ENCODE measurements around the gene DIDO1. TPM values are rescaled to one million over a fixed set of nuclear protein-coding genes. Genes with fewer than 3 reads are reported as not detected.
A peak's percentile ranks its signal among the peaks of the same experiment; 100 is the strongest.
"Not testable (repeated sequence)": the region's sequence is repeated elsewhere in the genome, so short reads cannot be mapped to it uniquely, and the experiment has no call there.

Gene DIDO1
- total and polyA plus RNA-seq, 9 donors = 35.0 to 42.0 (median 38.2) TPM

DNA sequence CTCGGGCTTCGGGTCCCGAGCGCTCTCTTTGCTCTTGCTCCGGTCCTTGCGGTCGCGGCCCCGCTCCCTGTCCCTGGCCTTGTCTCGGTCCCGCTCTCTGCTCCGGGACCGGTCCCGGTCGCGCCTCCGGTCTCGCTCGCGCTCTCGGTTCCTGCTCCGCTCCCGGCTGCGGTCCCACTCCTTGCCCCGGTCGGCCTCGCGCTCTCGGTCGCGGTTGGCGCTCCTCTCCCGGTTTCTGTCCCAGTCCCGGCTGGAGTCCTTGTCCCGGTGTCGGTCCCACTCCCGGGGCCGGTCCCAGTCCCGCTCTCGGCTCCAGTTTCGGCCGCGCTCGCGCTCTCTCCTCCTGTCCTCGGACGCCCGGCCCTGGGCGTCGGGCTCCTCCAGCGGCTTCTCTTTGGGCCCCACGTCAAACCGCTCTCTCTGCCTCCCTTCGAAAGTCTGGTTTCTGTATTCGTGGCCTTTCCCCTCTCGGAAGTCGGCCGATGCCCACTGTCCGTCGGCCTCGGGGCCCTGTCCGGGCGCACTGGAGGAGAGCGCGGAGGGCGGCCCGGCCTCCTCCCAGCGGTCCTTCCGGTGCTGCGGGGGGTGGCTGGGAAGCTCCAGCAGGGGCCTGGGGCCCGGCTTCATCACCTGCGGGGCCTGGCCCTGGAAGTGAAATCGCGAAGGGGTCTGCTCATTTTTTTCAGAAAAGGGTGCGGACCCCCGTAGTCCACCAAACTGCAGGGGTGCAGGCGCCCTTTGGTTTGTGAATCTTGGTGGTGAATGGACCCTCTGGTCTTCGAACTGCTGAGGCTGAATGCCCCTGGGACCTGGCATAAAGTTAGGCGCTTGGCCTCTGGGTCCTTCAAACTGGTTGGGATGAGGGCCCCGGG, 46.8 kb downstream of the DIDO1 start:
- H3K4me1 ChIP-seq (ENCODE audit: control insufficient read depth, insufficient read depth, low read length) = peaks cover 23% of the 10 kb centered on the region
- DNase-seq = no peak
- WGBS (ENCODE audit: insufficient coverage) = 51% methylated on average over 79 of the region's 80 CpGs
- H3K9me3 ChIP-seq (replicated peaks; ENCODE audit: control insufficient read depth, low read depth, low read length) = no peaks in the 10 kb centered on the region
- peaks cover 23% of the 10 kb centered on the region for H3K36me3 ChIP-seq (ENCODE audit: control insufficient read depth, insufficient read depth, low read length)
- no peak overlapping the region for H3K27ac ChIP-seq (ENCODE audit: low read length)
- H3K4me3 ChIP-seq (ENCODE audit: low read length) = peak overlapping the region; percentile 3
- H3K27me3 ChIP-seq (ENCODE audit: control insufficient read depth, insufficient read depth, low read length) = peaks cover 10% of the 10 kb centered on the region

DNA sequence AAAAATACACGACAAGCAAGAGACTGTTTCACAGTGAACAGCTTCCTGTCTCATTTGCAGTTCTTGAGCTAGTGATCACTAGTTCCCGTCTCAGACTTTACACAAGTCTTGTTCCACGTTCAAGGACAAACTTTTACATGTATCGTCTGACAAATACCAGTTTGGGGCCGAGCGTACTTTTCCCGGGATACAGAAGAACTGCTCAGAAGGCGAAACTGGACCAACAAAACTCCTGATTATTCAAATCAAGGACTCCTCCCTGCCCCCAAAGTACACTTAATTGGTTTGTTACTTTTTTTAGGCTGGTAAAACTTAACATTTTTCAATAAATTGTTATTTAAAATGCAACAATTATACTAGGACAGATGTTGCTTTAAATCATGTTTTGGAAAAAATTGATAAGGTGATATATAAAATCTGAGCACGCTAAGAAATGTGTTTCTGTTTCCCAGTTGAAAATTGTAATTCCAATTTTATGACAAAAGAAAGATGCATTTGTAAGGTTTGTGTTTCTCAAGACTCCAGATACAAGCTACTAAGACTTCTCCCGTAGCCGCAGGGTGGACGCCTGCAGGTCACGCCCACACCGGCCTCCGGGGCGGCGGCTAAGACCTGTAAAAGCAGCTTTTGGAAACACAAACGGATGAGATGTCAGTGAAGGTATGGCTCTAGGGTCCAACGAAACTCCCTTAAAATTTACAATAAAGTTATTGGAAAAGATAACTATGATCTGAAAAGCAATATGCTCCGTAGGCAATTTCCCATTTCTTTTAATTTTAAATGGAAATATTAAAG, 47.9 kb downstream of the DIDO1 start:
- peaks cover 23% of the 10 kb centered on the region for H3K36me3 ChIP-seq (ENCODE audit: control insufficient read depth, insufficient read depth, low read length)
- H3K4me3 ChIP-seq (ENCODE audit: low read length) = no peak overlapping the region
- no peak for DNase-seq
- peaks cover 10% of the 10 kb centered on the region for H3K27me3 ChIP-seq (ENCODE audit: control insufficient read depth, insufficient read depth, low read length)
- H3K4me1 ChIP-seq (ENCODE audit: control insufficient read depth, insufficient read depth, low read length) = peaks cover 23% of the 10 kb centered on the region
- H3K27ac ChIP-seq (ENCODE audit: low read length) = no peak overlapping the region
- 80% methylated on average over 5 of the region's 20 CpGs for WGBS (ENCODE audit: insufficient coverage)
- H3K9me3 ChIP-seq (replicated peaks; ENCODE audit: control insufficient read depth, low read depth, low read length) = no peaks in the 10 kb centered on the region

DNA sequence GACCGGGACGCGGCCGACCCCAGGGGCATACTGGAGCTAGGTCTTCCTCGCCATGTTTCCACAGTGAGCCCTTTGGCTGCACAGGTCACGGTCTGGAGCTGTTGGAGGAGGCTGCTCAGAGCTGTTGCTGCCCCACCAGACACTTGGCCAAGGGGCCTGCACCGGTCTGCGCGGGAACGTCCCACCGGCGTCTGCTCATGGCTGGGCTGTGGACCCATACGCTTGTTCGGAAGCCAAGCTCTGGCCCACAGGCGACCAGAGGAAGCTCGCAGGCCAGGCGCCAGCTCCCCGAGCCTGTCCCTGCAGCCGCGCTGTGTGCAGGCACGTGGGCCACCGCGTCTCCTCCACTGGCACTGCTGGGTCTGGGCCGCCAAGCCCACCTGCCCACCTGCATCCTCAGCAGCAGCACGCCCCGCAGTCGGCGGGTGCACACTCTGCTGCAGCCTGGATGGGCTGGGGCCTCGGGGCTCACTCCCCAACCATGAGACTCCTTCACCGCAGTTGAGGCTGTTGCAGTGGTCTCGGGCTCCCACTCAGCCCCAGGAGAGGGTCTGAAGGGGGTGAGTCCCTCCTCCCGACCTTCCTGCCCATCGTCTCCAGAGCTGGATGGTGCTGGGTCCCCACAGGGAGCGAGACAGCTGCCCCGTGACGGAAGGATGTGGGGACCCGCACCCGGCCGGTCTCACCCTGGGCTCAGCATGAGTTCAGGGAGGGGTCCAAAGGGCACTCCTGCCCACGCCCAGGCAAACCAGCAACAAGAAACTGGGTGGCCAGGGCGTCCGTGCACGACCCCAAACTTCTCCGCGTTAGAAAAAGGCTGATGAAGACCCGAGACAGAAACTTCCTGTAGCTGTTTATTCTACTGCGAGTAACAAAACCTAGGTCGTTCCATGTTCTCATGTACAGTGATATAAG, 49.1 kb downstream of the DIDO1 start:
- Histone ChIP-seq H3K4me1 (ENCODE audit: control insufficient read depth, insufficient read depth, low read length) (peaks cover 23% of the 10 kb centered on the region), H3K4me3 (ENCODE audit: low read length) (no peak overlapping the region), H3K27me3 (ENCODE audit: control insufficient read depth, insufficient read depth, low read length) (peaks cover 10% of the 10 kb centered on the region), H3K27ac (ENCODE audit: low read length) (peak overlapping the region; percentile 93), H3K9me3 (replicated peaks; ENCODE audit: control insufficient read depth, low read depth, low read length) (no peaks in the 10 kb centered on the region), H3K36me3 (ENCODE audit: control insufficient read depth, insufficient read depth, low read length) (peaks cover 23% of the 10 kb centered on the region)
- peak; percentile 92 for DNase-seq
- WGBS (ENCODE audit: insufficient coverage) = 26% methylated on average over 38 of the region's 48 CpGs

DNA sequence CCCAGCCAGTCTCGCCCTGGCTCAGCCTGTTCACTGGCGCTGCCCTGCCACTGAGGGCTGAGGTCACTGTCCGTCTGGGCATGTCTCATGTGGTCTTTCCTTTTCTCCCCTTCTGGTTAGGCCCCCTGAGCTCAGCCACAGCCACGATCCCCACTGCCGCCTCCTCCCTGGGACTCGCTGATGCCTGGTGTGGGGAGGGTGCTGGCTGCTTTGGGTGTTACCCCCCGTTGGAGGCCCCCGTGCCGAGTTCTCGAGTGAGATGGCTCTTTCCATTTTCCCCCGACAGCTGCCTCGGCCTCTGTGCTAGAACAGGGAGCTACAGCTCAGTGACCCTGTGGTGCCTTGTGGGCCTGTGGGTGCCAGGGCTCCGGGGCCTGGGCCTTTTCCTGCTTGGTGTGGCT, 49.8 kb downstream of the DIDO1 start:
- 33% methylated on average over 10 of the region's 13 CpGs for WGBS (ENCODE audit: insufficient coverage)
- no peak for DNase-seq
- Histone ChIP-seq H3K27ac (ENCODE audit: low read length) (peak overlapping the region; percentile 93), H3K36me3 (ENCODE audit: control insufficient read depth, insufficient read depth, low read length) (peaks cover 16% of the 10 kb centered on the region), H3K27me3 (ENCODE audit: control insufficient read depth, insufficient read depth, low read length) (peaks cover 10% of the 10 kb centered on the region), H3K4me3 (ENCODE audit: low read length) (no peak overlapping the region), H3K4me1 (ENCODE audit: control insufficient read depth, insufficient read depth, low read length) (peaks cover 23% of the 10 kb centered on the region), H3K9me3 (replicated peaks; ENCODE audit: control insufficient read depth, low read depth, low read length) (no peaks in the 10 kb centered on the region)

DNA sequence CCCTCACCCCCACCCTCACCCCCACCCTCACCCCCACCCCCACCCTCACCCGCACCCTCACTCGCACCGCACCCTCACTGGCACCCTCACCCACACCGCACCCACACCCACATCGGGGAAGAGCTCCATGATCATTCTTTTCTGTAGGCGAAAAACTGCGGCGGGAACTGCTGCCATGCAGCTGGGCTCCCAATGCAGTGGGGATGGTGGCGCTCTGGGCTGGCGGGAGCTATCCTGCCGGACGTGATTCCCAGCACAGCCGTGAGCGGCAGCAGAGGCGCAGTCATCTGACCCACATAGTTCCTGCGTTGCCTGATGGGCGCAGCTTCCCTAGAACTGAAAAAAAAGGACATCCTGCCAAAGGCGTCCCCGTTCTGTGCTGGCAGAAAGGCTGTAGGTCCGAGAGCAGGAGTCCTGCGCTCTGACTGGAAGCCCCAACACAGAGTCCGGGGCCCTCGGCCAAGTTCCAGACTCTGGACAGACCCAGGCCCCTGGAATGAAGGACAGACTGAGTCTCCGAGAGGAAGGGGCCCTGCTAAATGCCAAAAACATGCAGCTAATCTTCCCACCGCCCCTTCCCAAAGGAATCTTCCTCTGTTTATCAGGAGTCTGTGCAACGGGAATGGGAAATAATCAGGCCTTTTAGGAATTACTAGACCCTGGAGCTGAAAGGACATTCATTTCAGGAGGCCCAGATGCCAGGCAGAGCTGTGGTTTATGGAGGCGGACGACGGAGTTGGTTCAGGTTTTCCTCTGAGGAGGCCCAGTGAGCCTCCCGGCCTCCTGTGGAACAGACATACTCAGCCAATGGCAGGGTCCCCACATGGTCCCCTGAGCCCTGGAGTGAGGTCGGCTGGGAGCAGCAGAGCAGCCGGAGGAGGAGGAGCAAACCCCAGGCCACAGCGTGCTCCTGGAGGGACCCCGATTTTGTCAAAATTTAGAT, 50.6 kb downstream of the DIDO1 start:
- Histone ChIP-seq H3K9me3 (replicated peaks; ENCODE audit: control insufficient read depth, low read depth, low read length) (no peaks in the 10 kb centered on the region), H3K27ac (ENCODE audit: low read length) (peak overlapping the region; percentile 93), H3K36me3 (ENCODE audit: control insufficient read depth, insufficient read depth, low read length) (peaks cover 8% of the 10 kb centered on the region), H3K4me3 (ENCODE audit: low read length) (no peak overlapping the region), H3K4me1 (ENCODE audit: control insufficient read depth, insufficient read depth, low read length) (peaks cover 23% of the 10 kb centered on the region), H3K27me3 (ENCODE audit: control insufficient read depth, insufficient read depth, low read length) (peaks cover 10% of the 10 kb centered on the region)
- DNase-seq = peak; percentile 93
- 21% methylated on average over 29 of the region's 34 CpGs for WGBS (ENCODE audit: insufficient coverage)

DNA sequence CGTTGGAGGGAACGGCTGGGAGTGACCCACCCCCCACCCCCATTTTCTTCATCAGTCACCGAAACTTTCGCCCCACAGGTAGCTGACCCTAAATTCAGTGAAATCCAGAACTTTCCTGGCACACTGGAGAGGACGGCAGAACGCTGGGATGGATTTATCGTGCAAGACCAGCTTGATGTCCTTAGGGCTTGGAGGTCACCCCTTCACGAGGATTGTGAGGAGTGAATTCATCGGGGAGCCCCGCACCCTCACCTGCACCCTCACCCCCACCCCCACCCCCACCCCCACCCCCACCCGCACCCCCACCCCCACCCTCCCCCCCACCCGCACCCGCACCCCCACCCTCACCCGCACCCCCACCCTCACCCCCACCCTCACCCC, 51.4 kb downstream of the DIDO1 start:
- 75% methylated on average over 4 of the region's 14 CpGs for WGBS (ENCODE audit: insufficient coverage)
- Histone ChIP-seq H3K4me3 (ENCODE audit: low read length) (no peak overlapping the region), H3K4me1 (ENCODE audit: control insufficient read depth, insufficient read depth, low read length) (peaks cover 23% of the 10 kb centered on the region), H3K36me3 (ENCODE audit: control insufficient read depth, insufficient read depth, low read length) (peaks cover under 1% of the 10 kb centered on the region), H3K27me3 (ENCODE audit: control insufficient read depth, insufficient read depth, low read length) (peaks cover 10% of the 10 kb centered on the region), H3K9me3 (replicated peaks; ENCODE audit: control insufficient read depth, low read depth, low read length) (peaks cover 2% of the 10 kb centered on the region), H3K27ac (ENCODE audit: low read length) (no peak overlapping the region)
- DNase-seq = no peak

DNA sequence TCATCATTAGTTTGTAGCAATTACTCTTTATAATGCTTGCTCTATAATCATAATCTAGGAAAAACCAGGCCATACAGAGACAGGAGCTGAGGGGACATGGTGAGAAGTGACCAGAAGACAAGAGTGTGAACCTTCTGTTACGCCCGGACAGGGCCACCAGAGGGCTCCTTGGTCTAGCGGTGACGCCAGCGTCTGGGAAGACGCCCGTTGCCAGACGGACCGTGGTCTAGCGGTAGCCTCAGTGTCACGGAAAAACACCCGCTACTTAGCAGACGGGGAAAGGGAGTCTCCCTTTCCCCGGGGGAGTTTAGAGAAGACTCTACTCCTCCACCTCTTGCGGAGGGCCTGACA, 52.6 kb downstream of the DIDO1 start:
- not testable (repeated sequence) for H3K27me3 ChIP-seq (ENCODE audit: control insufficient read depth, insufficient read depth, low read length); H3K27ac ChIP-seq (ENCODE audit: low read length); H3K9me3 ChIP-seq (replicated peaks; ENCODE audit: control insufficient read depth, low read depth, low read length); H3K4me3 ChIP-seq (ENCODE audit: low read length); H3K36me3 ChIP-seq (ENCODE audit: control insufficient read depth, insufficient read depth, low read length)
- H3K4me1 ChIP-seq (ENCODE audit: control insufficient read depth, insufficient read depth, low read length) = peaks cover 23% of the 10 kb centered on the region
- peak; percentile 66 for DNase-seq
- WGBS (ENCODE audit: insufficient coverage) = 0% methylated on average over 2 of the region's 15 CpGs

DNA sequence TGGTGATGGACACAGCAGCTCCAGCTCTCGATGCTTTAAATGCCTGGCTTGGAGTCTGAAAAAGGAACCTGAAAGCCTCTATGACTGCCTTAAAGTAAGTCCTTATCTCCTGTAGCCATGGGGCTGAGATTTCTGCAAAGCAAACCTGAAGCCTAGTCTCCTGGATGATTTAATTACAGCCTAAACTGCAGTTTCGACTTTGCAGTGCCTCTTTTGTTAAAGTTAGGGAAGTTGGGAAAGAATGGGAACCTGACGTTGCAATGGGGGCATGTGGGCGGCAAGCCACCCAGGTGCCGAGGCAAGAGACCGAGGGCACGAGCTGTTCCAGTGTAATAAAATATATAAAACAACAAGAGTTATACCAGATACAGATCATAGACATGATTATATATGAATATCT, 53.0 kb downstream of the DIDO1 start:
- Histone ChIP-seq H3K9me3 (replicated peaks; ENCODE audit: control insufficient read depth, low read depth, low read length) (peaks cover 3% of the 10 kb centered on the region), H3K36me3 (ENCODE audit: control insufficient read depth, insufficient read depth, low read length) (no peaks in the 10 kb centered on the region), H3K4me1 (ENCODE audit: control insufficient read depth, insufficient read depth, low read length) (peaks cover 23% of the 10 kb centered on the region), H3K27me3 (ENCODE audit: control insufficient read depth, insufficient read depth, low read length) (no peaks in the 10 kb centered on the region), H3K4me3 (ENCODE audit: low read length) (no peak overlapping the region), H3K27ac (ENCODE audit: low read length) (no peak overlapping the region)
- no peak for DNase-seq
- WGBS (ENCODE audit: insufficient coverage) = 74% methylated on average over 2 of the region's 7 CpGs

DNA sequence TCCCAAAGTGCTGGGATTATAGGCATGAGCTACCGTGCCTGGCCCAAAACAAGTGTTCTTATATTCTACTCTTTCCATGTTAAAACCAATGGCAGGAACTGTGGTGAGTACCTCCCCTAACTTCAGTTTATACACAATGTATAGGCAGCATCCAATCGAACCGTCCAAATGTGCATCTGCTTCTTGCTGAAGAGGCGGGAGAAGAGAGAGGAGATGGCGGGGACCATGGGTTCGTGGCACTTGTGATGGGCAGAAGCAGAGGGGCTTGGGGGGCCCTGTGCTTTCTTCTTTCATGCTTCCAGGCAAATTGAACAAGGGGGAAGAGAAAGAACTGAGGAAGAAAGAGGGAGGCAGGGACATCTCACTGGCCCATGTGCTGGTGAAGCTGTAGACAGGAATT, 53.4 kb downstream of the DIDO1 start:
- Histone ChIP-seq H3K27ac (ENCODE audit: low read length) (no peak overlapping the region), H3K4me3 (ENCODE audit: low read length) (no peak overlapping the region), H3K9me3 (replicated peaks; ENCODE audit: control insufficient read depth, low read depth, low read length) (peaks cover 3% of the 10 kb centered on the region), H3K36me3 (ENCODE audit: control insufficient read depth, insufficient read depth, low read length) (no peaks in the 10 kb centered on the region), H3K27me3 (ENCODE audit: control insufficient read depth, insufficient read depth, low read length) (no peaks in the 10 kb centered on the region), H3K4me1 (ENCODE audit: control insufficient read depth, insufficient read depth, low read length) (peaks cover 23% of the 10 kb centered on the region)
- 76% methylated on average over 4 of the region's 6 CpGs for whole genome bisulfite sequencing (ENCODE audit: insufficient coverage)
- DNase-seq = no peak

Measured in muscle of leg (tissue), 11 donors.